Duodenal mucosa (tissue), 2 donors: ENCODE measurements around the gene C21orf58.

Experiments
- H3K27ac ChIP-seq: one replicate; pipeline ENCODE4 v1.7.0; 2013; ENCODE audit warnings: low read depth, low read length
- H3K27me3 ChIP-seq, 2 donors: one replicate each; pipeline ENCODE4 v1.7.0; 2013; ENCODE audit warnings: low read length in 2 of 2, control low read depth in 1 of 2; ENCODE audit not compliant: insufficient read depth in 2 of 2, control insufficient read depth in 1 of 2
- H3K36me3 ChIP-seq, 2 donors: one replicate each; pipeline ENCODE4 v1.7.0; 2013; ENCODE audit warnings: low read length in 2 of 2, control low read depth in 1 of 2; ENCODE audit not compliant: insufficient read depth in 2 of 2, control insufficient read depth in 1 of 2
- H3K4me1 ChIP-seq, 2 donors: one replicate each; pipeline ENCODE4 v1.7.0; 2013; ENCODE audit warnings: low read length in 2 of 2, control low read depth in 1 of 2; ENCODE audit not compliant: insufficient read depth in 2 of 2, control insufficient read depth in 1 of 2
- H3K4me3 ChIP-seq, 2 donors: one replicate each; pipeline ENCODE4 v1.7.0; 2013; ENCODE audit warnings: low read length in 2 of 2, low read depth in 1 of 2
- H3K9ac ChIP-seq, 2 donors: one replicate each; pipeline ENCODE4 v1.7.0; 2013; ENCODE audit warnings: low read length in 2 of 2, low read depth in 1 of 2
- H3K9me3 ChIP-seq, 2 donors: one replicate each; pipeline ENCODE4 v1.7.0; 2013; ENCODE audit warnings: low read length in 2 of 2, control low read depth in 1 of 2; ENCODE audit not compliant: control insufficient read depth in 1 of 2

The C21orf58 gene

GRCh38 chr21:46325073-46325912 is 1.6 kb upstream of the C21orf58 start:
- Histone ChIP-seq H3K27me3 (no peaks in the 10 kb centered on the region), H3K9me3 (no peaks in the 10 kb centered on the region), H3K36me3 (peaks cover 0 to 20% of the 10 kb centered on the region in 2 donors), H3K27ac (peak overlapping the region; percentile 70), H3K4me3 (peak overlapping the region; percentile 74 to 80), H3K9ac (peak overlapping the region; percentile 66 to 70), H3K4me1 (peaks cover 22 to 31% of the 10 kb centered on the region in 2 donors)

GRCh38 chr21:46324390-46325072 is 861 bp upstream of the C21orf58 start:
- H3K27me3 ChIP-seq: no peaks in the 10 kb centered on the region
- H3K9ac ChIP-seq: peak overlapping the region; percentile 66 to 74
- peak overlapping the region; percentile 74 to 84 for H3K4me3 ChIP-seq
- peaks cover 0 to 13% of the 10 kb centered on the region in 2 donors for H3K36me3 ChIP-seq
- H3K4me1 ChIP-seq: peaks cover 22 to 31% of the 10 kb centered on the region in 2 donors
- H3K27ac ChIP-seq: peak overlapping the region; percentile 96
- H3K9me3 ChIP-seq: no peaks in the 10 kb centered on the region

GRCh38 chr21:46323227-46323709 is 402 bp downstream of the C21orf58 start:
- no peaks in the 10 kb centered on the region for H3K9me3 ChIP-seq
- no peaks in the 10 kb centered on the region for H3K27me3 ChIP-seq
- H3K4me3 ChIP-seq: peak overlapping the region; percentile 74 to 84
- peaks cover 22 to 38% of the 10 kb centered on the region in 2 donors for H3K4me1 ChIP-seq
- peak overlapping the region; percentile 66 to 77 for H3K9ac ChIP-seq
- H3K36me3 ChIP-seq: peaks cover 0 to 8% of the 10 kb centered on the region in 2 donors
- no peak overlapping the region for H3K27ac ChIP-seq

- Histone ChIP-seq H3K9me3 (no peaks in the 10 kb centered on the region), H3K9ac (peak overlapping the region; percentile 66 to 77), H3K4me1 (peaks cover 22 to 40% of the 10 kb centered on the region in 2 donors), H3K36me3 (peaks cover 0 to 3% of the 10 kb centered on the region in 2 donors), H3K27ac (no peak overlapping the region), H3K27me3 (no peaks in the 10 kb centered on the region), H3K4me3 (peak overlapping the region; percentile 74 to 84)
Measured at GRCh38 chr21:46322351-46323226, 1.1 kb downstream of the C21orf58 start.

- Histone ChIP-seq H3K36me3 (no peaks in the 10 kb centered on the region), H3K27ac (no peak overlapping the region), H3K27me3 (no peaks in the 10 kb centered on the region), H3K4me1 (peaks cover 17 to 36% of the 10 kb centered on the region in 2 donors), H3K9me3 (no peaks in the 10 kb centered on the region), H3K4me3 (no peak overlapping the region), H3K9ac (peak overlapping the region in 1 of 2 donors; percentile 23)
Measured at GRCh38 chr21:46320331-46320801, 3.3 kb downstream of the C21orf58 start.

GRCh38 chr21:46319186-46319585 is 4.5 kb downstream of the C21orf58 start:
- H3K4me1 ChIP-seq: peaks cover 16 to 34% of the 10 kb centered on the region in 2 donors
- H3K9ac ChIP-seq: no peak overlapping the region
- no peaks in the 10 kb centered on the region for H3K36me3 ChIP-seq
- no peak overlapping the region for H3K27ac ChIP-seq
- H3K4me3 ChIP-seq: no peak overlapping the region
- no peaks in the 10 kb centered on the region for H3K27me3 ChIP-seq
- no peaks in the 10 kb centered on the region for H3K9me3 ChIP-seq

GRCh38 chr21:46318464-46318845 is 5.2 kb downstream of the C21orf58 start:
- Histone ChIP-seq H3K36me3 (no peaks in the 10 kb centered on the region), H3K27me3 (no peaks in the 10 kb centered on the region), H3K4me1 (peaks cover 16 to 33% of the 10 kb centered on the region in 2 donors), H3K4me3 (no peak overlapping the region), H3K9ac (no peak overlapping the region), H3K9me3 (no peaks in the 10 kb centered on the region), H3K27ac (no peak overlapping the region)

GRCh38 chr21:46317710-46318463 is 5.8 kb downstream of the C21orf58 start:
- H3K27me3 ChIP-seq: no peaks in the 10 kb centered on the region
- no peaks in the 10 kb centered on the region for H3K9me3 ChIP-seq
- no peak overlapping the region for H3K9ac ChIP-seq
- H3K27ac ChIP-seq: no peak overlapping the region
- H3K36me3 ChIP-seq: no peaks in the 10 kb centered on the region
- H3K4me3 ChIP-seq: no peak overlapping the region
- peaks cover 16 to 27% of the 10 kb centered on the region in 2 donors for H3K4me1 ChIP-seq

- peaks cover 7 to 17% of the 10 kb centered on the region in 2 donors for H3K4me1 ChIP-seq
- H3K9ac ChIP-seq: no peak overlapping the region
- no peaks in the 10 kb centered on the region for H3K27me3 ChIP-seq
- no peaks in the 10 kb centered on the region for H3K9me3 ChIP-seq
- no peak overlapping the region for H3K4me3 ChIP-seq
- no peaks in the 10 kb centered on the region for H3K36me3 ChIP-seq
- H3K27ac ChIP-seq: no peak overlapping the region
Measured at GRCh38 chr21:46316708-46317324, 6.9 kb downstream of the C21orf58 start.
